CD8-positive, alpha-beta memory T cell (primary cell): ENCODE results near the gene ELOVL5. TPM values are rescaled to one million over a fixed set of nuclear protein-coding genes. Genes with fewer than 3 reads are reported as not detected.

Experiments
- CTCF ChIA-PET: fragments of 350-600 bp; sonication (Branson Sonifier 250); formaldehyde crosslinking; loops from one replicate; lab custom pipeline; 2021; ENCODE audit warnings: antibody characterized with exemption; lab: Charles Lee
- POLR2A ChIA-PET: fragments of 350-600 bp; sonication (Branson Sonifier 250); formaldehyde crosslinking; loops from one replicate; lab custom pipeline; 2021; ENCODE audit warnings: antibody characterized with exemption; lab: Charles Lee
- DNase-seq, 5 donors: peaks; one replicate each; pipeline versions ENCODE4 v3.0.0 to v3.0.0-alpha.2; 2020 to 2022; ENCODE audit warnings: mixed read lengths in 1 of 5
- H3K27ac ChIP-seq: one replicate; pipeline ENCODE4 v1.7.0; 2013; ENCODE audit warnings: low read depth, mild to moderate bottlenecking, low read length, moderate library complexity
- H3K27me3 ChIP-seq: 2 replicates; pipeline ENCODE4 v1.7.0; 2013; ENCODE audit warnings: low read length, mild to moderate bottlenecking; ENCODE audit not compliant: insufficient read depth, poor library complexity, severe bottlenecking
- H3K36me3 ChIP-seq: 2 replicates; pipeline ENCODE4 v1.7.0; 2013; ENCODE audit warnings: mild to moderate bottlenecking, low read length, moderate library complexity; ENCODE audit not compliant: insufficient read depth
- H3K4me1 ChIP-seq: 2 replicates; pipeline ENCODE4 v1.7.0; 2013; ENCODE audit warnings: mild to moderate bottlenecking, low read length, moderate library complexity; ENCODE audit not compliant: insufficient read depth
- H3K4me3 ChIP-seq: 2 replicates; pipeline ENCODE4 v1.7.0; 2013; ENCODE audit warnings: mild to moderate bottlenecking, low read length
- H3K9me3 ChIP-seq: 2 replicates; pipeline ENCODE4 v1.7.0; 2013; ENCODE audit warnings: mild to moderate bottlenecking, low read length
- H3K27ac Mint-ChIP-seq, 8 donors: one replicate each; pipeline ENCODE4 v1.8.0; 2020 to 2021; ENCODE audit warnings: mixed read lengths in 8 of 8, mild to moderate bottlenecking in 6 of 8, inconsistent platforms in 3 of 8, moderate library complexity in 3 of 8
- H3K27me3 Mint-ChIP-seq, 2 donors: one replicate each; pipeline ENCODE4 v1.8.0; 2020 to 2021; ENCODE audit warnings: mixed read lengths in 2 of 2, mild to moderate bottlenecking in 1 of 2, moderate library complexity in 1 of 2
- H3K36me3 Mint-ChIP-seq, 3 donors: one replicate each; pipeline ENCODE4 v1.8.0; 2020 to 2021; ENCODE audit warnings: mixed read lengths in 3 of 3, inconsistent platforms in 1 of 3, mild to moderate bottlenecking in 1 of 3
- H3K4me1 Mint-ChIP-seq, 3 donors: one replicate each; pipeline ENCODE4 v1.8.0; 2020 to 2021; ENCODE audit warnings: mixed read lengths in 3 of 3, inconsistent platforms in 1 of 3, mild to moderate bottlenecking in 1 of 3
- H3K4me3 Mint-ChIP-seq, 7 donors: one replicate each; pipeline ENCODE4 v1.8.0; 2020 to 2021; ENCODE audit warnings: mixed read lengths in 7 of 7, mild to moderate bottlenecking in 6 of 7, moderate library complexity in 4 of 7, inconsistent platforms in 2 of 7
- H3K9me3 Mint-ChIP-seq, 5 donors: one replicate each; pipeline ENCODE4 v1.8.0; 2020 to 2022; ENCODE audit warnings: mixed read lengths in 5 of 5, mild to moderate bottlenecking in 3 of 5, moderate library complexity in 2 of 5, inconsistent platforms in 1 of 5
- polyA plus RNA-seq: library from polyadenylated mRNA; unstranded; fragments of 300-500 nt; fragmentation: Illumina TruSeq; gene quantifications from one replicate; pipeline ENCODE4 v1.2.3, GENCODE V29; 2021
- total RNA-seq, 2 experiments: library from RNA; stranded (reverse); gene quantifications; one replicate each; pipeline ENCODE4 v1.2.3, GENCODE V29; 2021

The ELOVL5 gene
- total and polyA plus RNA-seq, 3 experiments from 2014 or later = 96.9 to 124 (median 117) TPM

DNA sequence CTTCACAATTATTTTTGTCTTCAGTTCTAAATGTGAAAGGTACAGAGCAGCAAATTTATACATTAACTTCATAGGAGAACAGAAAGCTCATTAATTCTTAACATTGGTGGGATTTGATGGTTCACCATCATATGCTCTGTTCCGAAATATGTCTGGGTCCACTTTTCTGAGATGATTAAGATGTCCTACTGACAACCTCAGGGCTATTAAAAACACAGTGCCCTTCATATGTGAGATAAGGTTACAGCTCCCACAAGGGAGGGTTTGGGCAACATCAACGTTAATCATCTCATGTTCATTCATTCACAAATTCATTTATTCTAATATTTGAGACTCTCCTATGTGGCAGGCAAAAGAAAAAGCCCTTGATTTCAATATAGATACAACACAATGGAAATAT lies 91.2 kb downstream of the ELOVL5 start:
- Histone ChIP-seq H3K36me3 (peaks cover 27% of the 10 kb centered on the region), H3K9me3 (no peaks in the 10 kb centered on the region), H3K4me3 (no peak overlapping the region), H3K4me1 (no peaks in the 10 kb centered on the region), H3K27me3 (no peaks in the 10 kb centered on the region), H3K27ac (no peak overlapping the region)
- DNase-seq = no peak
- Mint-ChIP-seq H3K36me3 (peaks cover 18 to 50% (median 33%) of the 10 kb centered on the region in 3 donors), H3K4me3 (no peak overlapping the region), H3K27ac (peak overlapping the region in 2 of 8 donors; percentile 40 to 94), H3K27me3 (no peaks in the 10 kb centered on the region), H3K4me1 (no peaks in the 10 kb centered on the region), H3K9me3 (no peaks in the 10 kb centered on the region)
- CTCF ChIA-PET = interaction anchor here (1.1 to 1.8 kb wide), 2 partner anchors 88 to 153 kb away, joined by 3 to 6 read pairs; no protein-coding TSS in a partner anchor
- POLR2A ChIA-PET = no interaction called here

DNA sequence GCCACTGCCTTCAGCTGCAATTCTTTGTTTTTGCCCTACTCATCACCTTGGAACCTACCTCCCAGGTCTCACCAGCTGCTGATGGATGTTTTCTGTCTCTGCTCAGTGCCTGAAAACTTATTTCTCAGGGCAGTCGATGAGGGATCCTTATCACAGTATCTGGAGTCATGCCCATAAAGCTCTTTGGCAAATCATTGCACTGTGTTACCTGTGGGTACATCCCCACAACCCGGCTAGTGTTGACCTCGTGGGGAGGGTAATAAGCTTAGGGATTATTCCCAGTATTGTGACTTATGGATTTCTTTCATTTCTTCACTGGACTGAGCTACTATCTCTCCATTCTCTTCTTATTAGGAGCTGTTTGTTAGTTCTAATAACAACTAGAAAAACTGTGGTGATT lies 91.7 kb downstream of the ELOVL5 start:
- Histone ChIP-seq H3K4me1 (no peaks in the 10 kb centered on the region), H3K36me3 (peaks cover 23% of the 10 kb centered on the region), H3K4me3 (no peak overlapping the region), H3K9me3 (no peaks in the 10 kb centered on the region), H3K27me3 (no peaks in the 10 kb centered on the region), H3K27ac (no peak overlapping the region)
- no peaks in the 10 kb centered on the region for H3K27me3 Mint-ChIP-seq
- ChIA-PET POLR2A (no interaction called here), CTCF (interaction anchor here (1.1 to 1.8 kb wide), 2 partner anchors 88 to 154 kb away, joined by 3 to 6 read pairs; no protein-coding TSS in a partner anchor)
- H3K4me1 Mint-ChIP-seq = no peaks in the 10 kb centered on the region
- peak overlapping the region in 3 of 8 donors; percentile 3 to 40 (median 35) for H3K27ac Mint-ChIP-seq
- H3K4me3 Mint-ChIP-seq = no peak overlapping the region
- H3K36me3 Mint-ChIP-seq = peaks cover 18 to 44% (median 31%) of the 10 kb centered on the region in 3 donors
- no peak for DNase-seq
- H3K9me3 Mint-ChIP-seq = no peaks in the 10 kb centered on the region

DNA sequence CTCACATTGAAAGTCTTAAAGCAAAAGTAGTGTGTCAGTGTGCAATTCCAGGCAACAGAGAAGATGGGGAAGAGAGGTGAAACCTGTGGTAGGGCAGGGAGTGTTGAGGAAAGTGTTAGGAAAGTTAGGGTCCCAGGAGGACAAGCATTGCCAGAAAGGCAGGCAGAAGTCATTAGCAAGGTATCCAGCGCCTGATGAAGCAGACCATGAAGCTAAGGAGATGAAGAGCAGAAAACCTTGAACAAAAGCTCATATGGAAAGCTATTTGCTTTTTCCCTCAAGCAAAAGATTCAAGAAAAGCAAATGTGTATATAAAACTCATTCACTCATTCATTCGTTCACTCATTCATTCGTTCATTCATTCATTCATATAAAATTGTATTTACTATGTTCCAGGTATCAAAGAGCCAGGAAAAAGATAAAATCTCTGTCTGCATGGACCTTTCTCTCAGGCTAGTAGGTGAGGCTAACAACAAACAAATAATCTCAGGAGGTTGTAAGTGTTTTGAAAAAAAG lies 96.5 kb downstream of the ELOVL5 start:
- peaks cover 3 to 8% (median 4%) of the 10 kb centered on the region in 3 donors for H3K36me3 Mint-ChIP-seq
- H3K4me1 ChIP-seq = no peaks in the 10 kb centered on the region
- CTCF ChIA-PET = no interaction called here

DNA sequence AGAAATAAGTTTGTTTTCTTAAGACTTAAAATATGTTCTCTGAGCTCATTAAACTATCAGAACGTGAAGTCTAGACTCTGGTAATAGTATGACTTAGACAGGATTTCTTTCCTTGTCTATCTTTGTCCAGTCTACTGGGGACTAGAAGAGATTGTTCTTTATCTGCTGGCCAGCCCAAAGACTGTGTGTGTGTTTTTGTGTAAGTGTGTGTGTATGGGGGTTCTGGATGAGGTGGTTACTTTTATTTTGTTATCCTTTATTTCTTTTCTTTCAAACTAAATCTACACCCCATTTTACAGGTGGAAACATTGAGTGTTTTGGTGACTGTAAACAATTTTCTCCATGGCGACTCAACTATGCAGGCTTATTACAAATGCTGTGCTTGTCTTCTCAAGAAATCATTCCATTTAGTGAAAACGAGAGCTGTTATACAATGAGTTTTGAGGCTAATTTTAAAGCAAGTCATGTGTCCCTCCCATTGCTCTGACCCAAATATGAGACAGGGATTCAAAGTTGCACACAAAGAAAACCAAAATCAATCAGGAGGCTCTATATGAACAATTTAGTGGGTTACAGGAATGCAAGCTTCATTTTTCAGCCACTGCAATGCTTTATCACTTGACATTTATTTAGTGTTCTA lies 97.6 kb downstream of the ELOVL5 start:
- Mint-ChIP-seq H3K4me1 (no peaks in the 10 kb centered on the region), H3K4me3 (no peak overlapping the region), H3K9me3 (no peaks in the 10 kb centered on the region), H3K36me3 (peaks cover 2 to 3% (median 2%) of the 10 kb centered on the region in 3 donors), H3K27me3 (no peaks in the 10 kb centered on the region), H3K27ac (peak overlapping the region in 2 of 8 donors; percentile 5 to 28)
- POLR2A ChIA-PET = no interaction called here
- Histone ChIP-seq H3K27ac (no peak overlapping the region), H3K27me3 (no peaks in the 10 kb centered on the region), H3K4me3 (no peak overlapping the region), H3K9me3 (no peaks in the 10 kb centered on the region), H3K36me3 (no peaks in the 10 kb centered on the region), H3K4me1 (no peaks in the 10 kb centered on the region)
- no peak for DNase-seq
- CTCF ChIA-PET = no interaction called here

More for the DNA sequence above, 96.5 kb downstream of the ELOVL5 start:
- Mint-ChIP-seq H3K4me3 (no peak overlapping the region), H3K4me1 (no peaks in the 10 kb centered on the region), H3K27me3 (no peaks in the 10 kb centered on the region), H3K27ac (peak overlapping the region in 2 of 8 donors; percentile 6 to 78), H3K9me3 (no peaks in the 10 kb centered on the region)
- no peak overlapping the region for H3K27ac ChIP-seq
- no peak for DNase-seq
- POLR2A ChIA-PET = no interaction called here
- no peak overlapping the region for H3K4me3 ChIP-seq
- no peaks in the 10 kb centered on the region for H3K27me3 ChIP-seq
- no peaks in the 10 kb centered on the region for H3K9me3 ChIP-seq
- no peaks in the 10 kb centered on the region for H3K36me3 ChIP-seq

DNA sequence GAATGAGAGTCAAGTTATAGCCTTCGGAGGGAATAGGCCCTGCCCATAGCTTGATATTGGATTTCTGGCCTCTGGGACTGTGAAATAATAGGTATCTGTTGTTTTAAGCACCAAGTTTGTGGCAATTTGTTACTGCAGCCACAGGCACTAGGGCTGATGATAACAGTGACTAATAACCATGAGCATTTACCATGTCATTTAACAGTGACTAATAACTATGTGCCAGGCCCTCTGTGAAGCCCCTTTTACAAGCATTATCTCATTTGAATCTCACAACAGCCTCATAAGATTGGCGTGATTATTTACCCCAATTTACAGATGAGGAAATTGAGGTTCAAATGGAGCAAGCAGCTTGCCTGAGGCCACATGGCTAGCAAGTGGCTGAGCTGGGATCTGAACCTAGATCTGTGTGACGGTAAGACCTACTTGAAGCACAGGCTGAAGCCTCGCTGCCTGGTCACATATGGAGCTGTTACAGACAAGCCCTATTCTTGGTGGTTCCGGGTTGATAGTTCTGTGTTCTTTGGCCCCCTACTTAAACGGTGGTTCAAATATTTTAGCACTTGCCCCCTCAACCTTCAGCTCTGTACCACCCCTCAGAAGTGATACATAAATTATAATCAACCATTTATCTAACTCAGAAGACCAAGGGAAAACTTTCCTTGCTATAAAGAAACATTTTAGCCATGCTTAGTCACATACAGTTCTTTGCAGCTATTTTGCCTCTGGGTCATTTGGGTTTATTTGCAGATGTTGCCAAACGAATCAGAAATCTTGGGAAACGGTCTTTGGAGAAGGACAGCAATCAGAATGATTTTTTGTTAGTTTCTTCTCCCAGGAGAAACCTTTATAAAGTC lies 98.3 kb downstream of the ELOVL5 start:
- no peak overlapping the region for H3K4me3 ChIP-seq
- CTCF ChIA-PET = no interaction called here
- Mint-ChIP-seq H3K27ac (peak overlapping the region in 2 of 8 donors; percentile 5 to 7), H3K36me3 (peaks cover 2 to 3% (median 2%) of the 10 kb centered on the region in 3 donors), H3K4me1 (peaks cover 0 to 2% (median 0%) of the 10 kb centered on the region in 3 donors), H3K27me3 (no peaks in the 10 kb centered on the region), H3K9me3 (no peaks in the 10 kb centered on the region), H3K4me3 (no peak overlapping the region)
- H3K9me3 ChIP-seq = no peaks in the 10 kb centered on the region
- DNase-seq = no peak
- H3K27ac ChIP-seq = no peak overlapping the region
- POLR2A ChIA-PET = no interaction called here
- H3K4me1 ChIP-seq = no peaks in the 10 kb centered on the region
- H3K27me3 ChIP-seq = no peaks in the 10 kb centered on the region
- H3K36me3 ChIP-seq = no peaks in the 10 kb centered on the region

DNA sequence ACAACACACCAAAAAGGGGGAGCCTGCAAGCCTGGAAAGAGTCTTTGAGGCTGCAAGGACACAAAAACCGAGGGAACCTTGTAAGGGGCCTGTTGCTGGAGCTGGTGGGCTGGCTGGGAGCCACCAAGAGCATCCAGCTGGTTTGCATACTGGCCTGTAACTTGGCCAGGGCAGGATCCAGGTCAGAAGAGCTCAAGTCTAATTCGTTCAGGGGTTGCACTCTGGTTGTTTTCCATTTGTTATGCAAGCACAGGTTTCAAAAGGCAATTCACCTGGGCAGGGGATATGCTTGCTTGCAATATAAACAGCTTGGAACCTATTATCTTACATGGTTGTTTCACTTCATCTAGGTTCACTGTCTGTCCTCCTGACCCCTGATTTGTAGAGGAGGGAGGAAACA lies 101.8 kb downstream of the ELOVL5 start:
- H3K4me1 ChIP-seq = no peaks in the 10 kb centered on the region
- ChIA-PET POLR2A (no interaction called here), CTCF (no interaction called here)
- Mint-ChIP-seq H3K36me3 (no peaks in the 10 kb centered on the region), H3K9me3 (no peaks in the 10 kb centered on the region), H3K4me1 (peaks cover 8 to 12% (median 8%) of the 10 kb centered on the region in 3 donors), H3K27ac (peak overlapping the region in 1 of 8 donors; percentile 27), H3K4me3 (no peak overlapping the region), H3K27me3 (no peaks in the 10 kb centered on the region)
- no peak overlapping the region for H3K27ac ChIP-seq
- H3K4me3 ChIP-seq = no peak overlapping the region
- no peak for DNase-seq
- H3K9me3 ChIP-seq = no peaks in the 10 kb centered on the region
- H3K36me3 ChIP-seq = no peaks in the 10 kb centered on the region
- no peaks in the 10 kb centered on the region for H3K27me3 ChIP-seq

DNA sequence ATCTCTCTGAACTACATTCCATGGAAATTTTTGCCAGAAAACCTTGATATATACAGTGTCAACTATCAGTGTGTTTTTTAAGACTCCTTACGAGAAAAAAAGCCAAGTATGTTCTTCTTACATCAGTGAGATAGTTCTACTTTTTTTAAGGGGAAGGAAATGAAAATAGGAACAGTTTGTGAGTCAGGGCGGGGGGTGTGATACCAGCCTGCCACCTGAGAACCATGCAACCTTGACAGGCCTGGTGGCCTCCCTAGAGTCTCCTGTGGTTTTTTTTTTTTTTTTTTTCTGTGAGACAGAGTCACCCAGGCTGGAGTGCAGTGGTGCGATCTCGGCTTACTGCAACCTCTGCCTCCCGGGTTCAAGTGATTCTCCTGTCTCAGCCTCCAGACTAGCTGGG lies 103.8 kb downstream of the ELOVL5 start:
- ChIA-PET CTCF (no interaction called here), POLR2A (no interaction called here)
- no peak overlapping the region for H3K27ac ChIP-seq
- Mint-ChIP-seq H3K4me3 (no peak overlapping the region), H3K27me3 (no peaks in the 10 kb centered on the region), H3K36me3 (no peaks in the 10 kb centered on the region), H3K4me1 (peaks cover 22 to 28% (median 25%) of the 10 kb centered on the region in 3 donors), H3K9me3 (peaks cover 0 to 5% (median 0%) of the 10 kb centered on the region in 5 donors), H3K27ac (peak overlapping the region in 3 of 8 donors; percentile 8 to 36 (median 14))
- H3K9me3 ChIP-seq = no peaks in the 10 kb centered on the region
- H3K4me3 ChIP-seq = no peak overlapping the region
- H3K36me3 ChIP-seq = no peaks in the 10 kb centered on the region
- DNase-seq = peak in 1 of 5 donors; percentile 15
- peaks cover 13% of the 10 kb centered on the region for H3K4me1 ChIP-seq
- H3K27me3 ChIP-seq = no peaks in the 10 kb centered on the region
